Endothelial cell of coronary artery (primary cell): ENCODE measurements around the gene ZNF488. TPM values are rescaled to one million over a fixed set of nuclear protein-coding genes. Genes with fewer than 3 reads are reported as not detected.

Experiments
- total RNA-seq: library from RNA; depleted of rRNA; stranded (reverse); fragments of >200 nt; gene quantifications from 2 replicates; pipeline ENCODE4 v1.2.3, GENCODE V29; 2014

The ZNF488 gene
- total RNA-seq, result under 0.01 and 0.09 TPM in 2 replicates

DNA sequence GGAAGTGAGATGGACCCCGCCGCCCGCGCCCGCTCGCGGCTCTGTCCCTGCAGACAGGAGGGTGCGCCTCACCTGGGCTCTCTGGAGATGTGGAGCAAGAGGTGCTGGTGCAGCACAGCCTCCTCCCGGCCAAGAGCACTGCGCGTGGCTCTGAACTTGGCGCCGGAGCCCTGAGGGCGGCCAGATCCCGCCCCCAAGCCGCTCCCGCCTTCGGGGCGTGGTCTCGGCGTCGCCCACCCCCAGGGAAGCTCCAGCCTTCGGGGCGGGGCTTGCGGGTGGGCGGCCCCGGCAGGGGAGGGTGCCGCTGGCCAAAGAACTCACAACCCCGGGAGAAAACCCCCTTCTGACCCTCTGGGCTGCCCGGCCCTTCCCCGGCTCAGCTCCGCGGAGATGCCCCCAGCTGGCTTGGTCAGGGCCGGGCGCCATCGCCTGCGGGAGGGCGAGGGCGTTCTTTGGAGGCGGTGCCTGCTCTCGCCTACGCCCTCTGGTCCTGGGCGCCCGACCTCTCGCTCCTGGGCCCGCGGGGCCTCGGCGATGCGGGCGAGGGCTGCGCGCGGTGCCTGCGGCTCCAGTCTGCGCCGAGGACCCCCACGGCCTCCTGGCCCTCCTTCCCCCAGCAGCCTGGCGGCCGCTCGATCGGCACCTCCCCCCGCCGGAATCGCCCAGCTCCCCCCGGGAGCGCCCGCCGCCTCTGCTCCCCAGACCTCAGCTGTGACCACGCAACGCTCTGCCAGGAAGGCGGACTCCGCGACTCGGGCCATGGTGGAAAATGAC lies at the start of gene ZNF488:
TSS of gene ZNF488 (minus strand) at position 146 of the 774 bp plus-strand sequence. CDS start 15,464 bp downstream, outside the sequence.

DNA sequence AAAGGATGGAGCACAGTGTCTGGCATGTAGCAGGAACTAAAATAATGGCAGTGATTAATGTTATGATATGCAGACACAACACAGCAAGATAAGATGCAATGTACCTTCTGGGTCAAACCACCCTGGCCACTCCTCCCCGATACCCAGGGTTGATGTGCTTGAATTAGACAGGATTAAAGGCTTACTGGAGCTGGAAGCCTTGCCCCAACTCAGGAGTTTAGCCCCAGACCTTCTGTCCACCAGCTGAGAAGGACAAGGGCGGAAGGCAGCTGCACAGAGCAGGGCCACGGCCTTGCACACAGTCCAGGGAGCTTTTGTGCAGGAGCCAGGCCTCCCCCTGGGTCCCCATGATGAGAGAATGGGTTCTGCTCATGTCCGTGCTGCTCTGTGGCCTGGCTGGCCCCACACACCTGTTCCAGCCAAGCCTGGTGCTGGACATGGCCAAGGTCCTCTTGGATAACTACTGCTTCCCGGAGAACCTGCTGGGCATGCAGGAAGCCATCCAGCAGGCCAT lies 35.9 kb downstream of the ZNF488 start, which contains the start of gene RBP3:
TSS of gene RBP3 (plus strand) at position 226 of the 514 bp plus-strand sequence. CDS start at position 348, 122 bp downstream.

DNA sequence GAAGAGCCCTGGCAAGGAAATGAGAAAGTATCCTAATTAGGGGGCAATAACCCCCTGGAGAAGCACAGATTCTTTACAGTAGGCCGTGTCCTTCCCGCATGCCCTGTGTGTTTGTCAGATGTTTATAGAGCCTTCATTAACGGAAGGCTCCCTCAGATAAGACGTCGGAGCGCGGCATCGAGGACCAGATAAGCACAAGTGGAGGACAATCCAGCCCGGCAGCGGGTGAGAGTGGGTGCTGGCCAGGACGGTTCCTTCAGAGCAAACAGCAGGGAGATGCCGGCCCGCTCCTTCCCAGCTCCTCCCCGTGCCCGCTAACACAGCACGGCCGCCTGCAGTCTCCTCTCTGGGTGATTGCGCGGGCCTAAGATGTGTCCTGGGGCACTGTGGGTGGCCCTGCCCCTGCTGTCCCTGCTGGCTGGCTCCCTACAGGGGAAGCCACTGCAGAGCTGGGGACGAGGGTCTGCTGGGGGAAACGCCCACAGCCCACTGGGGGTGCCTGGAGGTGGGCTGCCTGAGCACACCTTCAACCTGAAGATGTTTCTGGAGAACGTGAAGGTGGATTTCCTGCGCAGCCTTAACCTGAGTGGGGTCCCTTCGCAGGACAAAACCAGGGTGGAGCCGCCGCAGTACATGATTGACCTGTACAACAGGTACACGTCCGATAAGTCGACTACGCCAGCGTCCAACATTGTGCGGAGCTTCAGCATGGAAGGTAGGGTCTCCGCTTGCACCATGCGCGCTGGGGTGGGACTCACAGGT lies 61.6 kb downstream of the ZNF488 start, which contains the start of gene GDF2:
TSS of gene GDF2 (plus strand) at position 155 of the 762 bp plus-strand sequence. CDS start at position 370, 215 bp downstream.

Other genes with a start within 250 kb of the ZNF488 start
- not detected in 2 replicates for gene GDF10, start 84.1 kb downstream of the ZNF488 start, total RNA-seq
- gene GDF2, start 61.8 kb downstream of the ZNF488 start, total RNA-seq, result not detected in 2 replicates
- not detected in 2 replicates for gene RBP3, start 35.9 kb downstream of the ZNF488 start, total RNA-seq
- 0.56 TPM in 1 of 2 replicates, not detected in the other for gene ANXA8, start 99.8 kb upstream of the ZNF488 start, total RNA-seq
- not detected in 2 replicates for gene FAM25G, start 107.4 kb upstream of the ZNF488 start, total RNA-seq
- gene AGAP9, start 139.3 kb upstream of the ZNF488 start, total RNA-seq, result 0.90 and 2.9 TPM in 2 replicates